Ovary (tissue), 3 donors: ENCODE data around the gene NELL2.

ENCODE experiments used
- EP300 ChIP-seq: sonication (generic); formaldehyde crosslinking; IDR thresholded peaks from one replicate; pipeline ENCODE4 v1.6.1; 2017; ENCODE audit warnings: antibody characterized with exemption
- POLR2A ChIP-seq: fragments of 450-650 bp; IDR thresholded peaks from one replicate; pipeline ENCODE4 v1.6.1; 2017; ENCODE audit warnings: antibody characterized with exemption, mild to moderate bottlenecking, moderate library complexity
- TF ChIP-seq, protein P1 (sequence below), 3 donors: fragments of 450-650 bp in 2 of 3; fragments of 200-600 bp in 1 of 3; IDR thresholded peaks; one replicate each; pipeline versions ENCODE4 v1.5.1 to v1.8.0; 2016 to 2022; ENCODE audit warnings: antibody characterized with exemption in 3 of 3, mild to moderate bottlenecking in 1 of 3
- donor health status: DM: no; HTN: no; CAD: no.

DNA sequence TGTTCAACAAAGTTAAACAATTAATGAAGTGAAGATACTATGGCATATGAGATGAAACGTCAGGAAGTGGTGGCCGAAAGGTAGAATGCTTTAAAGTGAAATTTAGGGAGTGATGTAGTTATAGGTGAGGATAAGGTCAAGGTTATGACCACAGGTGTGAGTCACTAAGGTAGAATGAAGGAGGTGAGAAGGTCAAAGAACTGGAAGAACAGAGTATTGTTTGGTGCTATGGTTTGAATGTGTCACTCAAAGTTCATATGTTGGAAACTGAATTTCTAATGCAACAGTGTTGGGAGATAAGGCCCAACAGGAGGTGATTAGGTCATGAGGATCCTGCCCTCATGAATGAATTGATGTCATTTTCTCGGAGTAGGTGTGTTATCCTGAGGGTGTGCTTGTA lies 293.6 kb downstream of the NELL2 start:
- TF ChIP-seq, protein P1, sequence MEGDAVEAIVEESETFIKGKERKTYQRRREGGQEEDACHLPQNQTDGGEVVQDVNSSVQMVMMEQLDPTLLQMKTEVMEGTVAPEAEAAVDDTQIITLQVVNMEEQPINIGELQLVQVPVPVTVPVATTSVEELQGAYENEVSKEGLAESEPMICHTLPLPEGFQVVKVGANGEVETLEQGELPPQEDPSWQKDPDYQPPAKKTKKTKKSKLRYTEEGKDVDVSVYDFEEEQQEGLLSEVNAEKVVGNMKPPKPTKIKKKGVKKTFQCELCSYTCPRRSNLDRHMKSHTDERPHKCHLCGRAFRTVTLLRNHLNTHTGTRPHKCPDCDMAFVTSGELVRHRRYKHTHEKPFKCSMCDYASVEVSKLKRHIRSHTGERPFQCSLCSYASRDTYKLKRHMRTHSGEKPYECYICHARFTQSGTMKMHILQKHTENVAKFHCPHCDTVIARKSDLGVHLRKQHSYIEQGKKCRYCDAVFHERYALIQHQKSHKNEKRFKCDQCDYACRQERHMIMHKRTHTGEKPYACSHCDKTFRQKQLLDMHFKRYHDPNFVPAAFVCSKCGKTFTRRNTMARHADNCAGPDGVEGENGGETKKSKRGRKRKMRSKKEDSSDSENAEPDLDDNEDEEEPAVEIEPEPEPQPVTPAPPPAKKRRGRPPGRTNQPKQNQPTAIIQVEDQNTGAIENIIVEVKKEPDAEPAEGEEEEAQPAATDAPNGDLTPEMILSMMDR (IDR thresholded peaks at IDR 0.05) = no peak
- no peak for TF ChIP-seq POLR2A
- TF ChIP-seq EP300 = no peak
